ENCODE results near the gene TMEM200A. TPM values are rescaled to one million over a fixed set of nuclear protein-coding genes. Genes with fewer than 3 reads are reported as not detected.

Gene TMEM200A
- total RNA-seq (2022; extraction: Qiagen RNA extraction; ENCODE audit: low read depth): 0.05 to 0.10 TPM (median 0.07 TPM) in 4 of 5 replicates, not detected in the other

GRCh38 chr6:130365166-130366106, at the start of gene TMEM200A:
Gene TMEM200A, plus strand, starts transcription at chr6:130366017. Its CDS starts 74,406 bp downstream, at chr6:130440423.

Other genes starting within 250 kb of the TMEM200A start
- not detected in 5 replicates for gene SAMD3, start 143.1 kb upstream of the TMEM200A start, total RNA-seq (2022; extraction: Qiagen RNA extraction; ENCODE audit: low read depth)

Data from A549 treated with RU486 at 1 μM for 4 hours (cell line).